ENCODE measurements around the gene MYDGF.

- TF ChIP-seq CTCF (IDR thresholded peaks at IDR 0.05) (no peak), EZH2 (IDR thresholded peaks at IDR 0.05) (no peak), EZH2phosphoT487 (IDR thresholded peaks at IDR 0.05) (no peak)
Observed at GRCh38 chr19:4613254-4613751, 56.8 kb downstream of the MYDGF start.
